GM18505 (cell line): ENCODE data around the gene PMS1.

Experiments used
- ATAC-seq: cut with Tn5 transposase; IDR thresholded peaks from one replicate; pipeline ENCODE4 v1.9.1; 2021; ENCODE audit not compliant: unreplicated experiment
- POLR2A ChIP-seq: IDR thresholded peaks from 4 replicates; pipeline ENCODE4 v1.6.1; 2011; ENCODE audit warnings: borderline replicate concordance; ENCODE audit not compliant: insufficient read depth, insufficient read length; ENCODE audit errors: extremely low read depth

PMS1 gene

DNA sequence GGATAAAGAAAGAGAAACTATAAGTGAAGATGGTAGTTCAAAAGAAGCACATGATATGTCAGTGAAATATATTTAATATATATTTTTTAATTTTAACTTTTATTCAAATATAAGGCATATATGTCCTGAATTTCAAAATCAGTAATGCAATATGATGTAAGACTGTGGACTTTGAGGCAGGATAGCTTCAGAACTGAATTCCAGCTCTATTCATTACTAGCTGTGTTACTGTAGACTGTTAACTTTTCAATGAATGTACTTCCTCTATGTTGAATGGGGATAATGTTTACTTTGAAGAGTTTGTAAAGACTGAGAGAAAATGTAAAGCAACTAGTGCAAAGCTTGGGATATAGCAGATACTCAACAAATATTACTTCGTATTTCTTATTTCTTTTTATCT, 112.6 kb downstream of the PMS1 start:
- TF ChIP-seq POLR2A: no peak
- ATAC-seq: no peak

- no peak for TF ChIP-seq POLR2A
- no peak for ATAC-seq
Observed at GRCh38 chr2:189899101-189899500, 114.9 kb downstream of the PMS1 start.

DNA sequence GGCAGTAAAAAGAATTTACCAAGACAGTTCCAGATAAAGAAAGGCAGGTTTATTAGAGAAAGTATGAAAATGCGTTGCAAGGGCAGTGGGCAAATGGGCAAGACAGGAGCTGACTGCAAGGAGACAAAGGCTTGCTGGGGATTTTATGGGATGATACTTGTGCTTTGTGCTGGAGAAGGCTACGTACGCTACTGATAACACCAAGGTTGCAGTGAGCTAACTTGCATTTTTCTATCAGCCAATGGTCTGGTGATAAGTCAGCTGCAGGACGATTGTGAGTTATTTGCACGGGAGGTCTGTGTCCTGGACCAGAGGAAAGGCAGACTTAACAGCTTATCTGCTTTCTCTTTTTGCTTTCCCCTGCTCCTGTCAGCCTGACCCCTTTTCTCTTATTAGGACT, 116.5 kb downstream of the PMS1 start:
- no peak for TF ChIP-seq POLR2A
- no peak for ATAC-seq

DNA sequence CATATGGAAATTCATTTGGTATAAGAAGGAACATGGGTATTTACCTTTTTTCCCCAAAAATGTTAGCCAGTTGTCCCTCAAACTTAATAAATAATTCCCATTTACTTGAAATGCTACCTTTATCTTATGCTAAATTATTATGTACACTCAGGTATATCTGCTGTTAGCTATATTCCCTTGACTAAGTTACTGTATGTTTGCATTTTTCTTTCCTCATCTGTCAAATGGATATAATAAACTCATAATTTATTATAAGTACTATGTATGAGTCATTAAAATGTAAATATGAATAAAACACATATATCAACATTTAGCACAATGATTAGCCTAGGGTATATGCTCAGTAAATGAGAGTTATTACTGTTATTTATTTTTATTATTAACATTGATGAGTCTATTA, 117.4 kb downstream of the PMS1 start:
- ATAC-seq: no peak

DNA sequence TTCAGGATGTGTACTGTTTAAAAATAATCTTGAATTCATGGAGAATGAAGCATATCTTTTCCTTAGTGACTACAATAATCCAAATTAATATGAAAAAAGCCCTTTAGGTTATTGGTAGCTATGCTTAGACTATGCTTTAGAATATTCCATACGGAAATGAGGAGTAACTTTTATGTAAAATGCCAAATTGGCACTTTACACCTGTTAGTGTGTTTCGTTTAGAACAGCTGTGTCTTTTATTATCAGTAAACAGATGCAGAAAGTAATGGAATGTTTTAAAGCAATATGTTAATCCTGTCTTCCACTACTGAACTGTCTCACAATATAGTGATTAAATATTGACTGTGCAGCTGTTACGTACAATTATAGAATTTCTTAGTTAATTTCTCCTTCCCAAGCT, 129.6 kb downstream of the PMS1 start:
- TF ChIP-seq POLR2A: no peak
- ATAC-seq: no peak

More for the DNA sequence above, 117.4 kb downstream of the PMS1 start:
- no peak for TF ChIP-seq POLR2A

DNA sequence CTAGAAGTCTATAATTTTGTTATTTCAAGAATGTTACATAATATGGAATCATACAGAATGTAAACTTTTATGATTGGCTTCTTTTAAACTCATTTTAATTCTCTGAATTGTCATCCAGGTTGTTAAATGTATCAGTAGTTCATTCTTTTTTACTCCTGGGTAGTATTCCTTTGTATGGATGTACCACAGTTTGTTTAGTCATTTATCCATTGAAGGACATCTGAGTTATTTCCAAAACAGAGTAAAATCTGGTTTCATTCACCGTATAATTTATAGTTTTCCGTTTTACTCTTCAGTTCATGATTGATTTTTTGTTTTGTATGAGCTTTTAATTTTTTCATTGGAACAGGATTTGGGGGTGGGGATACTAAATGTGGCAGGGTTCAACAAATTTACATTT, 132.4 kb downstream of the PMS1 start:
- TF ChIP-seq POLR2A: no peak
- no peak for ATAC-seq
